Measurements from ENCODE around the gene ZMIZ1.

- TF ChIP-seq, protein P1, sequence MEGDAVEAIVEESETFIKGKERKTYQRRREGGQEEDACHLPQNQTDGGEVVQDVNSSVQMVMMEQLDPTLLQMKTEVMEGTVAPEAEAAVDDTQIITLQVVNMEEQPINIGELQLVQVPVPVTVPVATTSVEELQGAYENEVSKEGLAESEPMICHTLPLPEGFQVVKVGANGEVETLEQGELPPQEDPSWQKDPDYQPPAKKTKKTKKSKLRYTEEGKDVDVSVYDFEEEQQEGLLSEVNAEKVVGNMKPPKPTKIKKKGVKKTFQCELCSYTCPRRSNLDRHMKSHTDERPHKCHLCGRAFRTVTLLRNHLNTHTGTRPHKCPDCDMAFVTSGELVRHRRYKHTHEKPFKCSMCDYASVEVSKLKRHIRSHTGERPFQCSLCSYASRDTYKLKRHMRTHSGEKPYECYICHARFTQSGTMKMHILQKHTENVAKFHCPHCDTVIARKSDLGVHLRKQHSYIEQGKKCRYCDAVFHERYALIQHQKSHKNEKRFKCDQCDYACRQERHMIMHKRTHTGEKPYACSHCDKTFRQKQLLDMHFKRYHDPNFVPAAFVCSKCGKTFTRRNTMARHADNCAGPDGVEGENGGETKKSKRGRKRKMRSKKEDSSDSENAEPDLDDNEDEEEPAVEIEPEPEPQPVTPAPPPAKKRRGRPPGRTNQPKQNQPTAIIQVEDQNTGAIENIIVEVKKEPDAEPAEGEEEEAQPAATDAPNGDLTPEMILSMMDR (IDR thresholded peaks at IDR 0.05; ENCODE audit: low read depth, low read length, missing input control): no peak
- TF ChIP-seq EGR1 (IDR thresholded peaks at IDR 0.05; ENCODE audit: low read depth in 2 of 2) (no peak), RAD21 (IDR thresholded peaks at IDR 0.05) (no peak), FOXA1 (IDR thresholded peaks at IDR 0.05) (no peak)
- TF ChIP-seq, protein P2, sequence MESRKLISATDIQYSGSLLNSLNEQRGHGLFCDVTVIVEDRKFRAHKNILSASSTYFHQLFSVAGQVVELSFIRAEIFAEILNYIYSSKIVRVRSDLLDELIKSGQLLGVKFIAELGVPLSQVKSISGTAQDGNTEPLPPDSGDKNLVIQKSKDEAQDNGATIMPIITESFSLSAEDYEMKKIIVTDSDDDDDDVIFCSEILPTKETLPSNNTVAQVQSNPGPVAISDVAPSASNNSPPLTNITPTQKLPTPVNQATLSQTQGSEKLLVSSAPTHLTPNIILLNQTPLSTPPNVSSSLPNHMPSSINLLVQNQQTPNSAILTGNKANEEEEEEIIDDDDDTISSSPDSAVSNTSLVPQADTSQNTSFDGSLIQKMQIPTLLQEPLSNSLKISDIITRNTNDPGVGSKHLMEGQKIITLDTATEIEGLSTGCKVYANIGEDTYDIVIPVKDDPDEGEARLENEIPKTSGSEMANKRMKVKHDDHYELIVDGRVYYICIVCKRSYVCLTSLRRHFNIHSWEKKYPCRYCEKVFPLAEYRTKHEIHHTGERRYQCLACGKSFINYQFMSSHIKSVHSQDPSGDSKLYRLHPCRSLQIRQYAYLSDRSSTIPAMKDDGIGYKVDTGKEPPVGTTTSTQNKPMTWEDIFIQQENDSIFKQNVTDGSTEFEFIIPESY (IDR thresholded peaks at IDR 0.05): no peak
- TF ChIP-seq, protein P3, sequence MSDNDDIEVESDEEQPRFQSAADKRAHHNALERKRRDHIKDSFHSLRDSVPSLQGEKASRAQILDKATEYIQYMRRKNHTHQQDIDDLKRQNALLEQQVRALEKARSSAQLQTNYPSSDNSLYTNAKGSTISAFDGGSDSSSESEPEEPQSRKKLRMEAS (IDR thresholded peaks at IDR 0.05): no peak
These were observed 125.1 kb downstream of the ZMIZ1 start for GRCh38 chr10:79193694-79194382.
